GM18508 (cell line): ENCODE measurements around the gene LHPP.

ENCODE experiments used
- ATAC-seq: cut with Tn5 transposase; IDR thresholded peaks from one replicate; pipeline ENCODE4 v1.9.1; 2021; ENCODE audit warnings: moderate number of reproducible peaks; ENCODE audit not compliant: insufficient read depth, unreplicated experiment

LHPP gene

GRCh38 chr10:124564881-124565280, 103.3 kb downstream of the LHPP start:
- ATAC-seq: no peak

DNA sequence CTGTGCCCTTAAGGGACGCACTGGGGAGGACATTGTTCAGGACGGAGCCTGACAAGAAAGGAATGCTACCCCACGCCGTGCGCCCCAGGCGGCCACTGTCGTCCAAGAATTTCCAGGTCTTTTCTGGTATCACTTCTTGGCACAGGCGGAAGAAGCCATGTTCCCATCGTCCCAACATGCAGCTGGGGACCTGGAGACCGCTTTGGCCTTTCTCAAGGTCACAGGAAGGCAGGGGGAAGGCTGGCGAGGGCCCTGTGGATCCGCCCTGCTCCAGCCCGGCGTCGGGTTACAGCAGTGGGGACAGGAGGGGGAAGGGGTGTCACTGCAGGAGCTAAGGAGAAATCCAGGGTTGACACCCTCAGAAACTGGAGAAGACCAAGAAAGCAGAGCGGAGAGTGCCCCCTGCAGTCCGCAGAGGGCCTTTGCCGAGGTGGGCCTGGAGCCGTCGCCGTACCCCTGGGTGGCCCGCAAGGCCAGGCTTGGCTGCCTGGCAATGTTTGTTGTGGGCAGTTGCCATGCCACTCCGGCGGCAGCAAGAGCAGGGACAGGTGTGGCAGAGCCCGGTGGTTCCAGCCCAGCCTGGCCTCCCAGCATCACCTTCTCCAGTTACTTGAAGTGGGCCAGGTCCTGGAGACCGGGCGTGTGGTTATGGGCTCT, 104.1 kb downstream of the LHPP start:
- no peak for ATAC-seq

- ATAC-seq: no peak
Observed at GRCh38 chr10:124566222-124566888, 104.7 kb downstream of the LHPP start.

- no peak for ATAC-seq
Observed at GRCh38 chr10:124566981-124567835, 105.6 kb downstream of the LHPP start.

- no peak for ATAC-seq
Observed at GRCh38 chr10:124568339-124568738, 106.7 kb downstream of the LHPP start.

DNA sequence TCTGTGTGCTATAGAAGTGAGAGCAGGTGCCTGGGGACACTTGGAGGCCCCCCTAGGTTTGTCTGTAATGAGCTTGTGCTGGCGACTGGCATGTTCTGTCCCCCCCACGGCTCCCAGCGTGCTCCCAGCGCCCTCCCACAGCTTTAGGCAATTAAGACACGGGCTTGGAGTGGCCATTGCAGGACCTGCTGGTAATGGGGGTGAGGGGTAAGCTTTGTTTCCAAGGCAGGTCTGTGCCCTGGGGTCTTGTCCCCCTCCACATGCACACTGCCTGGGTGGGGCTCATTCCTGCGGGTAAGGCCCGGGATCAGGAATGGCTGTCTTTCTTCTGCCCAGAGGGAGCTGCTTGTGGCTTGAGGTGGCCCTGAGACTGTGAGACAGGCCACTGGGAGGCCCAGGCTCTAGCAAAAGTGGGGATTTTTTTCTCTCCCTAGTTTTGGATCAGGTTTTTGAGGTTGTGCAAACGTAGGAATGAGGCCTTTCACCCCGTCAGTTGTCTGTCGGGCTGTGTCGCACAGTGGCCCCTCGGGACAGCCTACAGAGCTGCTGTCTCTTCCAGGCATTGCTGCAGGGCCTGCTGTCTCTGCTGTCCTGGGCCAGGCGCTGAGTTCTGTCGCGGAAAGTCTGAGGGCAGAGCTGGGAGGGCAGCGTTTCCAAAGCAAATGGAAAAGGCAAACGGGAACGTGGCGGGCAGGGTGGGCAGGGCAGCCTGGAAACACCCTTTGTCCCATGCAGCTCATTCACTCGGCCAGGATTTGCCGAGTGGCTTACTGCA, 107.4 kb downstream of the LHPP start:
- no peak for ATAC-seq

DNA sequence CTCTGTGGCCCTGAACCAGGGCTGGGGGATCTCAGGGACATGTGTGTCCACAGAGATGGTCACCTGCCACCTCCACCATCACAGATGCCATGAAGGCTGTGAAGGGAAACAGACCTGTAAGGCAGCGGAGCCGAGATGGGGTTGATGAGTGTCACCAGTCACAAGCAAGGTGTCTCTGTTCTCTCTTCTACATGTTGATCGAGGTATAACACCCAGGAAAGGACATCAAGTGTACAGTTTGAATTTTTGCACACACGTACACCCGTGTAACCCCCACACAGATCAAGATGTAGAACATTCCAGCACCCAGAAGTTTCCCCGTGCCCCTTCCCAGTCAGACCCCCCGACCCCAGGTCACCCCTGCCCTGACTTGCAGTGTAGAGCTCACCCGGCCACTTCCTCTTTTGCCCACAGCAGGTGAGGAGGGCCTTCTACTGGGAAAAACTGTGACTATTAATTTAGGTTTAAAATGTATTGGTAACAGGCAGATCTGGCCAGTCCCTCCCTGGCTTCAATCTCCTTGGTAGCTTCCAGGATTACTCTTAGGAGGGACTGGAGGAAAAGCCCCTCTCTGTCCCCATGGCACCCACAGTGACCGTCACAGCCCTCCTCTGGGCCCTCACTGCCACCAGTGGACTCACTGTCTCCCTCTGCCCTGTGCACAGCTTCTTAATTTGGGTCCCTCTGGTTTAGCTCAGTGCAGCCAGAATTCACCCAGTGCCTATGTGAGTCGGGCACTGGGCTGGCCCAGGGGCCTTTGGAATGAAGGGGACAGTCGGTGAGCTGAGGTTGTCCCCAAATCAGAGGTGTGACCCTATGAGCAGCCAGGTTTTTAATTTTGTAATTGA, 108.2 kb downstream of the LHPP start:
- ATAC-seq: no peak

- no peak for ATAC-seq
Observed at GRCh38 chr10:124570646-124571045, 109.0 kb downstream of the LHPP start.

DNA sequence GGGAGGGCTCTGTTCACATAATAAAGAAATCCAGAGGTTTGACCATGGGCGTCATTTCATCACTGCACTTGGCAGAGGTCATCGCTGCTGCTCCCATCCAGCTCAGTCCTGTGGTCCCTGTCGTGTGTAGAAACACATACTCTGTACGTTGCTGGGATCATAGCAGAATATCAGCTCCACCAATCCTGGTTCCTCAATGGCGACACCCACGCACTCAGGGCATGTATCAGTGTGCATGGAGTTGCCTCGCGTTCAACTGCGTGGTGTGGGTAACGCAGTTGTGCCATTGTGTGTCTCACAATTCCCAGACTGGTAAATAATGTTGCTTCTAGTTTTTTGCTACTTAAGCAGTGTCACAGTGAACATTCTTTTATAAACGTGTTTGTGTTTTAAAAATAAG, 111.1 kb downstream of the LHPP start:
- no peak for ATAC-seq

GRCh38 chr10:124573726-124574455, 112.3 kb downstream of the LHPP start:
- no peak for ATAC-seq

DNA sequence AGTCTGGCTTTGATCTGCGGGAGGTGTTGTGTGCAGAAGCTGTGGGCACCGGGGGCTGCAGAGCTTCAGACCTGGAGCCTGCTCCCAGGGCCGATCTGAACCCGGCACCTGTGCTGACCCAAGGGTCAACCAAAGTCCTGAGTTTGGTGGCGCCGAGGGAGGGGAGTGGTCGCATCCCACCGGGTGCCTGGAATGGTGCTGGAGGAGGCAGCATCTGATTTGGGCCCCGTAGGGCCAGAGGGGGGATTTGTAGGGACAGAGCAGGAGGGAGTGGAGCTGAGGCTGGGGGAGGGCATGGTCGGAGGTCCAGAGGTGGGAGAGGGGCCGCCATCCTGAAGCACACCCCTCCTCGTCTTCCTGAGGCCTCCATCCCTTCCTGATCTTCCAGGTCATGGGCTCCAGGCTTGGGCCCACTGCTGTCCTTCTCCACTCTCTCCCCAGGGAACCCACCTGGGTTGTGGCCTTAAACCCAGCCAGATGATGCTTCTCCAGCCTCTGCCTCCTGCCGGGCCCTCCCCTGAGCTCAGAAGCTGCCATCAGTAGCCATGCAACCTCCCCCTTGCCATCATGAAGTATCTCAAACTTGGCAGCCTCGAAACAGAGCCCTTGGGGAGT, 112.9 kb downstream of the LHPP start:
- ATAC-seq: no peak

DNA sequence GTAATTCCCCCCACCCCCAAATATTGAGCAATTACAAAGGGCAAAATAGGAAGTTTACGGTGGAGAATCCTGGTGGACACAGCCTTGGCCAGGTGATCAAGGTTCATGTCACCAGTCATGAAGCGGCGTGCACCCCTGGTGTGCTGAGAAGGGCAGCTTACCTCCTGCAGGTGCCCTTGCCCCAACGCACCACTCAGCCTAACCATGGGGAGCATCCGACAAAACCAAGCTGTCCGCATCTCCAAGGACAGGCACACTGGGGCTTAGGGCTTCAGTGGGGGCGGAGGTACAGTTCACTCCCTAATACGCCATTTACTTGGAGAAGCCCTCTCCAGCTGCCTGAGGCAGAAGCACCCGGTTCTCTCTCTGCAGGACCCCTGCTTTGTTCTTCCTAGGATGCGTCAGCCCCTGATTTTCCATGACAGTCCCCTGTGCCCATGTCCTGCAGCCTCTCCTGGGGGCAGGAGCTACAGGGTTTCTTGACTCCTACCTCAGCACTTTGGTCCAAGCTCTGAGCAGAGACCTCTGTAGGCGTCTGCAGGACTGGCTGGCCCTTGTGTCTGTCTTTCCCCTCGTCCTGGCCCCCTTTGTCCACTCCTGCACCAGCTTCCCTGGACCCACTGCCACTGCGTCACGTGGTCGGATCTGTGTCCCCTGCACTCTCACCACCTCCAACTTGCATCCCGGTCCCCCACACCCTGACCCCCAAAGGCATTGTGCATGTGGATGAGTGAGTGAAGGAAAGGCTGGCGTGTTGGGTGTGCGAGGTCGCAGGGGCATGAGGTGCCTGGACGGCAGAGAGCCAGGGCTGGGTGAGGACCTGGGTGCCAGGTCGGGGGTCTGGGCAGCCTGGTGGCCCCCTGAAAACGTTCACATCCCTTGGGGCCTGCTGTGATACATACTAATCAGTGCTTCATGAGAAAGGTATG, 113.7 kb downstream of the LHPP start:
- ATAC-seq: no peak

DNA sequence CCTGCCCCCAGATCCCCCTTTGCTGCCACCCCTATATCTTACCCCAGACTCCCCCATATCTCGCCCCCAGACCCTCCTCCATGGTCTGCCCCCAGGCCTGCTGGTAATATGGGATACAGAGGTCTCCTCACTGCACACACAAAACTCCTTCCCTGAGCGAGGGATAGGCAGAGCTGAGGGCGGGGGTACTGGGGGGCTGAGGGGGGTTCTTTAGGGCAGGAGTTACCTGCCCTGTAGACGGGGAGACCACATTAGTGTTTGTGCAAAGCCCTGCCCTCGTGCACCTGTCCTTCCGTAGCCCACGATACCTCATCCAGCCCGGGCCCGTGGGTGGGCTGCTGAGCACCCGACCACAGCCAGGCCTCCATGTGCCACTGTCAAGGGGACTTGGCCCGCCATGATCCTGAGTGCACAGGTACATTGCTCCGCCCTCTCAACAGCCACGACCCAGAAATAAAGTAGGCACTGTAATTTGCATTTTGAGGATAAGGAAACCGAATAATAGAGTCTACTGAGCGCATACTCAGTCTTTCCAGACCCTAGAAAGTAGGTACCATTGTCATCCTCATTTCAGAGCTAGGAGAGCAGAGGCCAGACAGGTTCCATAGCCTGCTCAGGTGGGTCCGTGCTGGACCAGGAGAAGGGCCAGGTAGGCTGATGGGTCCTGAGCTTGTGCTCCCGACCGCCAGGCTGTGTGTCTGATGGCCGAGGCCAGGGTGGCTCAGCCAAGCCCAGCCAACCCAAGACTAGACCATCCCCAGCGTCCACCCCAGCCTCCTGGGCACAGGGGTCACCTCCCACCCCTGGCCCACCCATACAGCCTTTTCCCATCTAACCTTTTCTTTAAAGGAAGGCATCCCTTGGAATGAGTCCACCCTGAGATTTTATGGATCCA, 115.2 kb downstream of the LHPP start:
- ATAC-seq: no peak

GRCh38 chr10:124577651-124578050, 116.0 kb downstream of the LHPP start:
- ATAC-seq: no peak

GRCh38 chr10:124578231-124579010, 116.8 kb downstream of the LHPP start:
- ATAC-seq: no peak

- no peak for ATAC-seq
Observed at GRCh38 chr10:124579011-124579399, 117.4 kb downstream of the LHPP start.
